Gastrocnemius medialis (tissue), 4 donors: ENCODE data around the gene SMC3. TPM values are rescaled to one million over a fixed set of nuclear protein-coding genes. Genes with fewer than 3 reads are reported as not detected.
"Not testable (repeated sequence)": the region's sequence is repeated elsewhere in the genome, so short reads cannot be mapped to it uniquely, and the experiment has no call there.

ENCODE experiments used
- ATAC-seq, 2 donors: fragments of 150-250 bp; one replicate each; pipeline ENCODE4 v1.9.1; 2016
- DNase-seq, 2 donors: peaks; one replicate each; pipeline ENCODE4 v3.0.0-alpha.2; 2019
- H3K27ac ChIP-seq, 4 donors: fragments of 200-600 bp; sonication (generic); 1 replicate in 1 of 4; 2 replicates in 3 of 4; pipeline ENCODE4 v1.5.1; 2016 to 2018; ENCODE audit warnings: mild to moderate bottlenecking in 2 of 4, moderate library complexity in 1 of 4
- H3K27me3 ChIP-seq, 3 donors: fragments of 200-600 bp; sonication (generic) in 2 of 3; 1 replicate in 1 of 3; 2 replicates in 2 of 3; pipeline versions ENCODE4 v1.5.1 to v1.6.0; 2016 to 2019; ENCODE audit warnings: mild to moderate bottlenecking in 1 of 3, moderate library complexity in 1 of 3
- H3K36me3 ChIP-seq, 2 donors: fragments of 200-600 bp; sonication (generic) in 1 of 2; one replicate each; pipeline ENCODE4 v1.5.1; 2017 to 2018
- H3K4me1 ChIP-seq, 2 donors: fragments of 200-600 bp; sonication (generic) in 1 of 2; one replicate each; pipeline ENCODE4 v1.5.1; 2016 to 2017; ENCODE audit warnings: mild to moderate bottlenecking in 2 of 2
- H3K4me3 ChIP-seq, 4 donors: fragments of 200-600 bp; sonication (generic) in 3 of 4; 1 replicate in 1 of 4; 2 replicates in 3 of 4; pipeline ENCODE4 v1.5.1; 2016 to 2019; ENCODE audit warnings: mild to moderate bottlenecking in 2 of 4
- H3K9me3 ChIP-seq, 3 donors: fragments of 200-600 bp; sonication (generic) in 2 of 3; 1 replicate in 1 of 3; 2 replicates in 2 of 3; pipeline ENCODE4 v1.5.1; 2016 to 2019
- POLR2A ChIP-seq, 2 donors: fragments of 450-650 bp; IDR thresholded peaks; one replicate each; pipeline ENCODE4 v1.6.1; 2017; ENCODE audit warnings: antibody characterized with exemption in 2 of 2, mild to moderate bottlenecking in 2 of 2, moderate library complexity in 2 of 2
- in situ Hi-C, 4 donors: fragments of 200-750 bp; cut with MboI; loops; one replicate each; pipeline versions ENCODE4 v1.15.0 to v1.8.0; 2017; ENCODE audit warnings: low sequenced_read_pairs in 4 of 4
- intact Hi-C: fragments of 100-400 bp; cut with DNase I; formaldehyde crosslinking; loops from one replicate; pipeline ENCODE4 v1.15.1; 2023; ENCODE audit warnings: low total_unique reads
- total RNA-seq, 4 donors: library from RNA; depleted of rRNA; stranded (reverse); fragments of >200 nt; gene quantifications; one replicate each; pipeline versions ENCODE4 v1.1.0 to v1.2.3, GENCODE V29; 2016
- TF ChIP-seq, protein P1 (sequence below), 5 experiments: fragments of 450-650 bp in 3 of 5; fragments of 200-600 bp in 2 of 5; sonication (generic) in 2 of 5; IDR thresholded peaks in 4 of 5; conservative IDR thresholded peaks in 1 of 5; 1 replicate in 4 of 5; 2 replicates in 1 of 5; pipeline ENCODE4 v1.5.1; 2016 to 2019; ENCODE audit warnings: antibody characterized with exemption in 5 of 5, mild to moderate bottlenecking in 3 of 5, moderate library complexity in 3 of 5

Gene SMC3
- total RNA-seq, 4 donors from 2014 or later = 19.5 to 25.9 (median 21.9) TPM

DNA sequence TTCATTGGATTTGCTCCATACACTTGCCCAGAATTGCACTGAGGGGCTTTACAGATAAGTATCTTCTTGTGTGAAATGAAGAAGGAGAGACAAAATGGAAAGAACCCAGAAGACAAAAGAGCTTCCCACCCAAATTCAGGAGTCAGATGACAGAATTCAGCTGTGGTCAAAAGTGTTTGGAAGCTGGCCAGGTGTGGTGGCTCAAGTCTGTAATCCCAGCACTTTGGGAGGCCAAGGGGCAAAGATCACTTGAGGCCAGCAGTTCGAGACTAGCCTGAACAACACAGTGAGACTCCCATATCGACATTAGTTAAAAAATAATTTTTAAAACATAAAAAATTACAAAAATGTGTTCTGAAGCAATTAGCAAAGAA lies 42.6 kb upstream of the SMC3 start:
- ATAC-seq = no peak
- H3K4me1 ChIP-seq = no peaks in the 10 kb centered on the region
- H3K9me3 ChIP-seq = no peaks in the 10 kb centered on the region
- H3K27ac ChIP-seq = no peak overlapping the region
- no peaks in the 10 kb centered on the region for H3K36me3 ChIP-seq
- in situ Hi-C loops (loop anchor here in 2 of 4 donors (25.0 kb wide), 1 partner anchor 638 kb away; no protein-coding TSS in a partner anchor), intact Hi-C loops (no loop called here)
- DNase-seq = no peak
- H3K4me3 ChIP-seq = no peak overlapping the region
- peaks cover 0 to under 1% (median 0%) of the 10 kb centered on the region in 3 donors for H3K27me3 ChIP-seq
- TF ChIP-seq, protein P1, sequence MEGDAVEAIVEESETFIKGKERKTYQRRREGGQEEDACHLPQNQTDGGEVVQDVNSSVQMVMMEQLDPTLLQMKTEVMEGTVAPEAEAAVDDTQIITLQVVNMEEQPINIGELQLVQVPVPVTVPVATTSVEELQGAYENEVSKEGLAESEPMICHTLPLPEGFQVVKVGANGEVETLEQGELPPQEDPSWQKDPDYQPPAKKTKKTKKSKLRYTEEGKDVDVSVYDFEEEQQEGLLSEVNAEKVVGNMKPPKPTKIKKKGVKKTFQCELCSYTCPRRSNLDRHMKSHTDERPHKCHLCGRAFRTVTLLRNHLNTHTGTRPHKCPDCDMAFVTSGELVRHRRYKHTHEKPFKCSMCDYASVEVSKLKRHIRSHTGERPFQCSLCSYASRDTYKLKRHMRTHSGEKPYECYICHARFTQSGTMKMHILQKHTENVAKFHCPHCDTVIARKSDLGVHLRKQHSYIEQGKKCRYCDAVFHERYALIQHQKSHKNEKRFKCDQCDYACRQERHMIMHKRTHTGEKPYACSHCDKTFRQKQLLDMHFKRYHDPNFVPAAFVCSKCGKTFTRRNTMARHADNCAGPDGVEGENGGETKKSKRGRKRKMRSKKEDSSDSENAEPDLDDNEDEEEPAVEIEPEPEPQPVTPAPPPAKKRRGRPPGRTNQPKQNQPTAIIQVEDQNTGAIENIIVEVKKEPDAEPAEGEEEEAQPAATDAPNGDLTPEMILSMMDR (IDR thresholded peaks at IDR 0.05 in 4 of 5, conservative IDR thresholded peaks at IDR 0.05 in 1 of 5) = no peak
- no peak for TF ChIP-seq POLR2A (IDR thresholded peaks at IDR 0.05)

DNA sequence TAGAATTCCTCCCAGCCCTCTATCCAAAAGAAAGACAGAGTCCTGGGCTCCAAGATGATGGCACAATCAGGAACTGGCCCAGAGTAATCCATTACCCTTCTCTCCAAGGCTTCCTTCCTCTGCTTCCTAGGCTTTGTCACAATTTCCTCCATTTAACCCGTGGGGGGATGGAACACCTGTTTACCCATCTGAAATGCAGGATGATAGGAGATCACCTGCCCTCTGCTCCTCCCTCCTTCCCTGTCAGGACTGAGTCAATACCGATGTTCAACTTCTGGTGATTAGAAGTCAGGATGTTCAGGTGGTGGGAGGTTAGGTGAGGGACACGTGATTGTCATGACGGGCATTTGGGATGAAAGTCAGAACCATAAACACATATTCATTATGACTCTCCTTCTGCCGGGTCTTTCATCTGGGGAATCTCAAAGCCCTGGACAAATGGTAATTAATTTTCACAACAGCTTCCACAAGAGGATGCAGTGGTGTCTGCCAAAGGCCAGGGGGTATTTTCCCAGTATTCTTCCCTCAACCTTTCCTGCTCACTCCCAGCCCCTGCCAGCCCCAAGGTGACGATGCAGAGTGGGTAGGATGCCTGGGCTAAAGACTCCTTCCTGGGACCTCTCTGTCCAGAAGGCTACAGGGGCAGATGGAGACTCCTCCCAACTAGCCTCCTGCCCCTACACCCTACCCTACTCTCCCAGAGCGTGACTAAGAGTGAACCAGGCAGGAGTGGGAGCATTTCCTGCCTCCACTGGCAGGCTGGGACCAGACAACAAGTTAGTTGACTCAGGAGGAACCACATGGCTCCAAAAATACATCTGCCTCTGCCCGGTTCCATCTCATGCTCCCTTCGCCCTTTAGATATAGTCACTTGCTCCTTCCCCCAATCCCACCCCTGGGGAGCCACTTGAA lies 41.9 kb upstream of the SMC3 start:
- TF ChIP-seq, protein P1 (IDR thresholded peaks at IDR 0.05 in 4 of 5, conservative IDR thresholded peaks at IDR 0.05 in 1 of 5) = no peak
- no peak for TF ChIP-seq POLR2A (IDR thresholded peaks at IDR 0.05)
- ATAC-seq = no peak
- Histone ChIP-seq H3K36me3 (no peaks in the 10 kb centered on the region), H3K27ac (no peak overlapping the region), H3K4me3 (no peak overlapping the region), H3K9me3 (no peaks in the 10 kb centered on the region), H3K4me1 (no peaks in the 10 kb centered on the region), H3K27me3 (peaks cover 0 to 8% (median 4%) of the 10 kb centered on the region in 3 donors)
- in situ Hi-C loops = loop anchor here in 2 of 4 donors (25.0 kb wide), 1 partner anchor 638 kb away; no protein-coding TSS in a partner anchor
- DNase-seq = no peak
- intact Hi-C loops = no loop called here

DNA sequence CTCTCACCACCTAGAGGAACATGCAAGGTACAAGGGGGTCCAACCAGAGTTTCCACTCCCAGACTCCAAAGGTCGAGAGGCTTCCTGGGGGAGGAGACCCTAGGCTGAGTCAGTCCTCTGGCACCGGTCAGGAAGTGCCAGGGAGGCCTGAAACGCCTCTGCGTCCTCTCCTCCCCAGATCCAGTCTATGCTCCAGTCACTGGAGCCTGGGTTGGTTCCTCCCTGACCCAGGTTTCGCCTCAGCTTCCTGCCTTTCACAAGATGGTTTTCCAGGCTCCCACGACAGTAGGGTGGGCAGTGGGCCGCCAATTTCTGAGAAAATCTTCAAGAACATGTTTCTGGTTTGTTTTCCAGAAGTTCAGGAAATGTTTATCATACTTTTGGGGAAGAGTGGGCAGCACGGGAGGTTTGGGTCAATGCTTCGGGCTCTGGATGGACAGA lies 39.7 kb upstream of the SMC3 start:
- DNase-seq (no peak), ATAC-seq (no peak)
- Histone ChIP-seq H3K4me3 (no peak overlapping the region), H3K36me3 (no peaks in the 10 kb centered on the region), H3K9me3 (no peaks in the 10 kb centered on the region), H3K27ac (no peak overlapping the region), H3K4me1 (no peaks in the 10 kb centered on the region), H3K27me3 (peaks cover 6 to 14% (median 13%) of the 10 kb centered on the region in 3 donors)
- intact Hi-C loops = no loop called here
- TF ChIP-seq, protein P1 (IDR thresholded peaks at IDR 0.05 in 4 of 5, conservative IDR thresholded peaks at IDR 0.05 in 1 of 5) = no peak
- TF ChIP-seq POLR2A (IDR thresholded peaks at IDR 0.05) = no peak
- in situ Hi-C loops = loop anchor here in 2 of 4 donors (25.0 kb wide), 1 partner anchor 640 kb away; no protein-coding TSS in a partner anchor

DNA sequence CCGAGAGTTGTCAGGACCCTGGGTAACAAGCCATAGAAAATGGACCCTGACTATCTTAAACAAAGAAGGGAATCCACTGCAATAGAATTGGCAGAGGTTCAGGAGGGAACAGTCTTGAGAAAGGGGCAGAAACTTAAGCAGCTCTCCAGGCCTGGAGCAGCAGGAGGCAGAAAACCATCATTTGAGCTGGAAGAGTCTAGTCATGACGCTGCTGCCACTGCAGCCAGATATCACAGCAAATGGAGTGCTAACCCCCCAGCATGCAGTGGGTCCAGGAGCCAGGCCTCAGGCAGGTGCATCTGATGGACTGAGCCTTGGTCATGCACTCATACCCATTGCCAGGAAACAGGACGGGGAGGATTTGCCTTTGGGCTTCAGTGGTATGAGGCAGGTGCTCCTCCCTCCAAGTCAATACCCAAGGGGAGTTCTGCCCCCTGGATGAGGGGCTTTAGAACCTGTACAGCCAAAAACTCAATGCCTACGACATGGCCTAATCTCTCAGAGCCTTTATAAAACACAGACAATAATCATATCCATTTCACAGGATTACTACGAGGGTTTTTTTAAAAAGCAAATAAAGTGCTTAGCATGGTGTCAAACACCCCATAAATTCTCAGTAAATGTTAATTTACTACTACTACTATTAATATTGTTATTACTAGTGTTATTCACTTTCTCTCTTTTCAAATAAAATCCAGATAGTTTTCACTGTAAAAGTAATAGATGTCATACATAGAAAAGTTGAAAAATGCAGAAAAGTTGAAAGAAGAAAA lies 39.1 kb upstream of the SMC3 start:
- H3K4me1 ChIP-seq = no peaks in the 10 kb centered on the region
- H3K27me3 ChIP-seq = peaks cover 8 to 14% (median 13%) of the 10 kb centered on the region in 3 donors
- no peaks in the 10 kb centered on the region for H3K9me3 ChIP-seq
- ATAC-seq = no peak
- no peak overlapping the region for H3K27ac ChIP-seq
- H3K36me3 ChIP-seq = no peaks in the 10 kb centered on the region
- in situ Hi-C loops = loop anchor here in 2 of 4 donors (25.0 kb wide), 1 partner anchor 641 kb away; no protein-coding TSS in a partner anchor
- intact Hi-C loops = no loop called here
- no peak for DNase-seq
- no peak for TF ChIP-seq POLR2A (IDR thresholded peaks at IDR 0.05)
- TF ChIP-seq, protein P1 (IDR thresholded peaks at IDR 0.05 in 4 of 5, conservative IDR thresholded peaks at IDR 0.05 in 1 of 5) = no peak
- H3K4me3 ChIP-seq = no peak overlapping the region

DNA sequence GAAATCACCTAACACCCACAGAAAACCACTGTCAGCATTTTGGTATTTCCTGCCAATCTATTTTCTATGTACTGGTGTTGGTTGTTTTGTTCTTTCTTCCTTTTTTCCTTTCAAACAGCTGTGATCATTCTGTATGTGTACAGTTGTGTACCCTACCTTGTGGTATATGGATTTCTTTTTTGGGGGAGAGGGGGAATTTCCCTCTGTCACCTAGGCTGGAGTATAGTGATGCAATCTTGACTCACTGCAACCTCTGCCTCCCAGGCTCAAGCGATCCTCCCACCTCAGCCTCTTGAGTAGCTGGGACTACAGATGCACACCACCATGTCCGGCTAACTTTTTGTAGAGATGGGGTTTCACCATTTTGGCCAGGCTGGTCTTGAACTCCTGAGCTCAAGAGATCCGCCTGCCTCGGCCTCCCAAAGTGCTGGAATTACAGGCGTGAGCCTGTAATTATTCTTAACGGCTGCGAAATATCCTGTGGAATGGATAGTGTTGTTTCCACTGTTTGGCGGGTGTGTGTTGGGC lies 38.4 kb upstream of the SMC3 start:
- H3K4me3 ChIP-seq, H3K36me3 ChIP-seq, DNase-seq, H3K9me3 ChIP-seq, ATAC-seq, H3K27ac ChIP-seq, intact Hi-C loops, H3K4me1 ChIP-seq: not testable (repeated sequence)
- peaks cover 8 to 14% (median 13%) of the 10 kb centered on the region in 3 donors for H3K27me3 ChIP-seq
- in situ Hi-C loops = loop anchor here in 2 of 4 donors (25.0 kb wide), 1 partner anchor 642 kb away; no protein-coding TSS in a partner anchor
